Astrocyte of the spinal cord (primary cell): ENCODE data around the gene SARDH.
"Not testable (repeated sequence)": the region's sequence is repeated elsewhere in the genome, so short reads cannot be mapped to it uniquely, and the experiment has no call there.

Experiments
- DNase-seq: peaks from one replicate; pipeline ENCODE4 v3.0.0; 2011; ENCODE audit warnings: low read depth, low spot score
- H3K4me3 ChIP-seq: 2 replicates; pipeline ENCODE4 v1.5.1; 2011; ENCODE audit warnings: low read depth, mild to moderate bottlenecking, low read length, moderate library complexity
- CTCF ChIP-seq: IDR thresholded peaks from 2 replicates; pipeline ENCODE4 v1.5.1; 2012; ENCODE audit warnings: low read depth, mild to moderate bottlenecking, low read length, inconsistent platforms
- in situ Hi-C: cut with HindIII; loops from 2 replicates; pipeline ENCODE4 v1.10.0; 2017; ENCODE audit warnings: low sequenced_read_pairs

SARDH gene

GRCh38 chr9:133750982-133751649 lies 13.0 kb upstream of the SARDH start:
- DNase-seq: no peak
- TF ChIP-seq CTCF: no peak
- in situ Hi-C loops: no loop called here
- H3K4me3 ChIP-seq: no peak overlapping the region

- TF ChIP-seq CTCF: no peak
- H3K4me3 ChIP-seq: no peak overlapping the region
- in situ Hi-C loops: no loop called here
- no peak for DNase-seq
Observed at GRCh38 chr9:133747309-133747708, 9.2 kb upstream of the SARDH start.

GRCh38 chr9:133744528-133744927 lies 6.4 kb upstream of the SARDH start:
- in situ Hi-C loops, H3K4me3 ChIP-seq: not testable (repeated sequence)

GRCh38 chr9:133742849-133743444 lies 4.8 kb upstream of the SARDH start:
- DNase-seq: peak; percentile 70
- TF ChIP-seq CTCF: peak; percentile 99
- no peak overlapping the region for H3K4me3 ChIP-seq
- in situ Hi-C loops: no loop called here

More at GRCh38 chr9:133744528-133744927, 6.4 kb upstream of the SARDH start:
- DNase-seq: not testable (repeated sequence)

- H3K4me3 ChIP-seq: no peak overlapping the region
- no peak for TF ChIP-seq CTCF
- no peak for DNase-seq
- in situ Hi-C loops: no loop called here
Observed at GRCh38 chr9:133742251-133742650, 4.1 kb upstream of the SARDH start.

- in situ Hi-C loops: no loop called here
- no peak overlapping the region for H3K4me3 ChIP-seq
- TF ChIP-seq CTCF: no peak
- no peak for DNase-seq
Observed at GRCh38 chr9:133741716-133742115, 3.6 kb upstream of the SARDH start.

- no peak for DNase-seq
- TF ChIP-seq CTCF: no peak
- in situ Hi-C loops: no loop called here
- no peak overlapping the region for H3K4me3 ChIP-seq
Observed at GRCh38 chr9:133740911-133741310, 2.8 kb upstream of the SARDH start.
